H1 (cell line): Measurements from ENCODE around the gene HSPA1L. TPM values are rescaled to one million over a fixed set of nuclear protein-coding genes. Genes with fewer than 3 reads are reported as not detected.

Experiments
- CTCF ChIA-PET: fragments of 300-600 bp; sonication (Branson Sonifier 250); formaldehyde crosslinking; loops from one replicate; lab custom pipeline; 2021; ENCODE audit not compliant: partially characterized antibody; lab: Charles Lee
- POLR2A ChIA-PET: fragments of 300-600 bp; sonication (Branson Sonifier 250); formaldehyde crosslinking; loops from one replicate; lab custom pipeline; 2021; ENCODE audit warnings: inconsistent platforms; ENCODE audit not compliant: partially characterized antibody; lab: Charles Lee
- DNase-seq, 2 experiments: peaks; one replicate each; pipeline versions ENCODE4 v3.0.0 to v3.0.0-alpha.2; 2010 to 2022; ENCODE audit warnings: low spot score in 2 of 2, low read depth in 1 of 2, mixed read lengths in 1 of 2
- FAIRE-seq: peaks from 2 replicates; lab custom pipeline; 2011; peaks lifted over from hg19 to GRCh38; lab: Jason Lieb, UNC
- H2AFZ ChIP-seq: 2 replicates; pipeline ENCODE4 v1.8.1; 2012; ENCODE audit warnings: low read length, inconsistent platforms
- H2AK5ac ChIP-seq: 2 replicates; pipeline ENCODE4 v1.6.1; 2013; ENCODE audit warnings: low read depth, low read length
- H2BK120ac ChIP-seq: replicated peaks from 2 replicates; pipeline ENCODE3; 2013; ENCODE audit warnings: low read depth, low read length, inconsistent platforms
- H2BK12ac ChIP-seq: 2 replicates; pipeline ENCODE4 v1.6.1; 2013; ENCODE audit warnings: low read depth, low read length
- H2BK15ac ChIP-seq: 2 replicates; pipeline ENCODE4 v1.6.1; 2013; ENCODE audit warnings: low read length
- H2BK20ac ChIP-seq: 2 replicates; pipeline ENCODE4 v1.6.1; 2013; ENCODE audit warnings: low read length
- H2BK5ac ChIP-seq: 2 replicates; pipeline ENCODE4 v1.6.1; 2013; ENCODE audit warnings: low read depth, low read length
- H3K14ac ChIP-seq: 2 replicates; pipeline ENCODE4 v1.6.1; 2013; ENCODE audit warnings: inconsistent platforms; ENCODE audit not compliant: insufficient read length
- H3K18ac ChIP-seq: 2 replicates; pipeline ENCODE4 v1.6.1; 2013; ENCODE audit warnings: low read length; ENCODE audit errors: extremely low read depth
- H3K23ac ChIP-seq: 2 replicates; pipeline ENCODE4 v1.6.1; 2013; ENCODE audit warnings: inconsistent platforms; ENCODE audit not compliant: insufficient read length
- H3K23me2 ChIP-seq: 2 replicates; pipeline ENCODE4 v1.6.1; 2013; ENCODE audit warnings: low read depth, low read length
- H3K27ac ChIP-seq: 2 replicates; pipeline ENCODE4 v1.6.1; 2011; ENCODE audit warnings: low read depth, low read length, inconsistent platforms
- H3K27me3 ChIP-seq, 4 experiments: replicated peaks in 1 of 4; 1 replicate in 1 of 4; 2 replicates in 3 of 4; pipeline versions ENCODE4 v1.6.1 to v1.8.1; 2011 to 2013; ENCODE audit warnings: low read length in 3 of 4, mild to moderate bottlenecking in 3 of 4, inconsistent platforms in 2 of 4, mixed read lengths in 2 of 4, moderate library complexity in 1 of 4; ENCODE audit not compliant: control insufficient read depth in 3 of 4, insufficient read depth in 3 of 4; ENCODE audit errors: extremely low read depth in 1 of 4
- H3K36me3 ChIP-seq, 4 experiments: 2 replicates each; pipeline versions ENCODE4 v1.6.1 to v1.8.1; 2011 to 2013; ENCODE audit warnings: mild to moderate bottlenecking in 4 of 4, low read length in 3 of 4, moderate library complexity in 2 of 4, control low read depth in 1 of 4, inconsistent platforms in 1 of 4; ENCODE audit not compliant: insufficient read depth in 4 of 4, control insufficient read depth in 2 of 4
- H3K4ac ChIP-seq: replicated peaks from 2 replicates; pipeline ENCODE3; 2013; ENCODE audit warnings: low read length, low read depth, mixed read lengths, inconsistent platforms; ENCODE audit not compliant: insufficient read length
- H3K4me1 ChIP-seq, 4 experiments: replicated peaks in 1 of 4; 1 replicate in 1 of 4; 2 replicates in 3 of 4; pipeline versions ENCODE4 v1.6.1 to v1.8.1; 2011 to 2013; ENCODE audit warnings: low read length in 3 of 4, inconsistent platforms in 2 of 4, mixed read lengths in 1 of 4; ENCODE audit not compliant: insufficient read depth in 4 of 4, control insufficient read depth in 3 of 4
- H3K4me2 ChIP-seq, 2 experiments: 2 replicates each; pipeline versions ENCODE4 v1.6.1 to v1.8.1; 2011 to 2013; ENCODE audit warnings: low read depth in 2 of 2, low read length in 2 of 2, control low read depth in 1 of 2, inconsistent platforms in 1 of 2, mild to moderate bottlenecking in 1 of 2; ENCODE audit not compliant: insufficient read depth in 1 of 2
- H3K4me3 ChIP-seq, 4 experiments: fragments of 200-600, 300-600 bp in 1 of 4; sonication (generic), shearing (Covaris generic), sonication (Bioruptor Twin) in 1 of 4; 2 replicates each; pipeline versions ENCODE4 v1.5.1 to v1.8.1; 2011 to 2016; ENCODE audit warnings: low read length in 4 of 4, low read depth in 3 of 4, control low read depth in 2 of 4, inconsistent platforms in 2 of 4, mild to moderate bottlenecking in 2 of 4, mixed read lengths in 1 of 4, moderate library complexity in 1 of 4; ENCODE audit not compliant: insufficient read depth in 2 of 4; ENCODE audit errors: extremely low read depth in 1 of 4
- H3K56ac ChIP-seq: replicated peaks from 2 replicates; pipeline ENCODE3; 2013; ENCODE audit warnings: low read depth, mild to moderate bottlenecking, mixed read lengths, low read length, inconsistent platforms; ENCODE audit not compliant: insufficient read length
- H3K79me1 ChIP-seq: 2 replicates; pipeline ENCODE4 v1.6.1; 2013; ENCODE audit warnings: low read depth, low read length, control low read depth
- H3K79me2 ChIP-seq, 2 experiments: 2 replicates each; pipeline versions ENCODE4 v1.6.1 to v1.8.1; 2012 to 2013; ENCODE audit warnings: low read length in 2 of 2, mild to moderate bottlenecking in 2 of 2, inconsistent platforms in 1 of 2; ENCODE audit not compliant: insufficient read depth in 2 of 2, control insufficient read depth in 1 of 2
- H3K9ac ChIP-seq, 4 experiments: replicated peaks in 1 of 4; 1 replicate in 1 of 4; 2 replicates in 3 of 4; pipeline versions ENCODE4 v1.6.1 to v1.8.1; 2011 to 2013; ENCODE audit warnings: low read depth in 3 of 4, low read length in 3 of 4, control low read depth in 2 of 4, mild to moderate bottlenecking in 2 of 4, moderate library complexity in 2 of 4, inconsistent platforms in 1 of 4; ENCODE audit errors: extremely low read depth in 1 of 4
- H3K9me3 ChIP-seq, 2 experiments: 2 replicates each; pipeline versions ENCODE4 v1.6.1 to v1.8.1; 2012 to 2013; ENCODE audit warnings: mild to moderate bottlenecking in 2 of 2, moderate library complexity in 2 of 2, control low read depth in 1 of 2, inconsistent platforms in 1 of 2, low read depth in 1 of 2, low read length in 1 of 2, mixed read lengths in 1 of 2; ENCODE audit not compliant: insufficient read depth in 2 of 2
- H4K20me1 ChIP-seq, 2 experiments: replicated peaks in 1 of 2; 2 replicates each; pipeline versions ENCODE3 to v1.8.1; 2011 to 2013; ENCODE audit warnings: inconsistent platforms in 2 of 2, low read length in 2 of 2, mild to moderate bottlenecking in 1 of 2; ENCODE audit not compliant: insufficient read depth in 2 of 2, control insufficient read depth in 1 of 2
- H4K5ac ChIP-seq: 2 replicates; pipeline ENCODE4 v1.6.1; 2013; ENCODE audit warnings: low read length, low read depth, mixed read lengths, inconsistent platforms; ENCODE audit not compliant: insufficient read length
- H4K8ac ChIP-seq: 2 replicates; pipeline ENCODE4 v1.8.0; 2013; ENCODE audit warnings: mild to moderate bottlenecking, moderate library complexity, low read length, inconsistent platforms; ENCODE audit not compliant: insufficient read depth; ENCODE audit errors: extremely low read depth
- H4K91ac ChIP-seq: replicated peaks from 2 replicates; pipeline ENCODE3; 2013; ENCODE audit warnings: low read length, mixed read lengths, inconsistent platforms; ENCODE audit not compliant: insufficient read length
- SRF ChIP-seq: IDR thresholded peaks from 2 replicates; pipeline ENCODE4 v1.6.1; 2011; ENCODE audit warnings: mild to moderate bottlenecking, low read depth, low read length, moderate library complexity
- ZNF274 ChIP-seq: IDR thresholded peaks from 2 replicates; pipeline ENCODE4 v1.7.0; 2012; ENCODE audit warnings: low read length, borderline replicate concordance; ENCODE audit errors: extremely low read depth
- WGBS, 2 experiments: shearing (Covaris generic) in 1 of 2; methylation state at CpG; one replicate each; pipeline versions ENCODE4 v1.1.6 to v1.1.7; 2013 to 2015; ENCODE audit warnings: low lambda C conversion rate in 2 of 2, mixed read lengths in 2 of 2, inconsistent platforms in 1 of 2, low coverage in 1 of 2, missing lambda C conversion rate in 1 of 2; ENCODE audit not compliant: insufficient replicate concordance in 2 of 2, insufficient coverage in 1 of 2, insufficient read length in 1 of 2; ENCODE audit errors: extremely low coverage in 1 of 2, missing lambda C conversion rate in 1 of 2; 5-methylcytosine and 5-hydroxymethylcytosine counted together
- polyA plus RNA-seq, 7 experiments: library from polyadenylated mRNA; depleted of rRNA in 3 of 7; stranded (reverse) in 5 of 7; unstranded in 2 of 7; fragments of >200 nt in 5 of 7; fragments of 200-250 nt in 2 of 7; gene quantifications; 1 replicate in 5 of 7; 2 replicates in 1 of 7; 4 replicates in 1 of 7; pipeline versions ENCODE4 v1.2.1 to v1.2.3, GENCODE V29; 2011 to 2013; ENCODE audit warnings: missing spikeins in 2 of 7, mixed read lengths in 2 of 7
- total RNA-seq: library from RNA; stranded (reverse); fragmentation: NEBNext Ultra II Directional; extraction: Animal tissue kit (Norgen Biotek cat#: 25700); gene quantifications from 2 replicates; pipeline ENCODE4 v1.2.1, GENCODE V29; 2021

HSPA1L gene
- total and polyA plus RNA-seq, 2 of the 8 experiments (the other 6 are each of a cell fraction or from before 2014, with no cell fraction given): 1.00 to 1.9 TPM

DNA sequence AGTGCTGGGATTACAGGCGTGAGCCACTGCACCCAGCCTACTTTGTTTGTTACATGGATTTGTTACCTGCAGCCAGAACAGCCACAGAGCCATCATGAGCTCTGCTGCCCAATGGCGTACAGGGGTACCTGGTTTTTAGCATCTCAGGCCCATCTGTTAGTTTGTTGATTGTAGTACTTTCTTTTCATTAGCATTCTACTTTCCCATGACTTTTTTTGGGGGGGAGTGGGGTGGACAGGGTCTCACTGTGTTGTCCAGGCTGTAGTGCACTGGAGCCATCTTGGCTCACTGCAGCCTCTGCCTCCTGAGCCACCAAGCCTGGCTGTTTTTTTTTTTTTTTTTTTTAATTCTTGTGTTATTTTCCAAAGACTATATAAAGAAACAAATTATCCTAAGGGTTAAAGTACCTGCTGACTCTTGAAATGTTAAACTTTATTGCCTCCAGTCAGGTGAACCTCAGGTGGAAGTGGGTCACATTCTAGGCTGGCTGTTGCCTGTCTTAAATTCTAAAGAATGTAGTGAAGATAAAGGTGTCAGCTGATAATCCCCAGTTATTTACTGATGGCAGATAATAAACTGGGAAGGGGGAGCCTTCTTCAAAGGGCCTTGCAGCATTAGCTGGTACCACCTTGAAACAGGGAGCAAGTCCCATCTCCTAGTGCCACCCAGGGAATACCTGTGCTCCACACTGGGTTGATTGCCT lies 32.3 kb upstream of the HSPA1L start:
- Histone ChIP-seq H3K56ac (no peak overlapping the region), H2BK120ac (no peak overlapping the region), H3K79me1 (no peaks in the 10 kb centered on the region), H4K20me1 (peaks cover 0 to 2% of the 10 kb centered on the region in 2 experiments), H3K18ac (no peak overlapping the region), H3K14ac (no peak overlapping the region), H3K79me2 (no peaks in the 10 kb centered on the region), H3K4ac (no peak overlapping the region), H2AFZ (no peak overlapping the region), H2BK15ac (no peak overlapping the region), H4K91ac (no peak overlapping the region), H3K4me2 (no peak overlapping the region), H3K4me1 (no peaks in the 10 kb centered on the region), H3K23ac (no peak overlapping the region), H2BK20ac (no peak overlapping the region), H2AK5ac (no peak overlapping the region), H3K9ac (no peak overlapping the region), H2BK5ac (no peak overlapping the region), H3K4me3 (no peak overlapping the region), H3K23me2 (no peaks in the 10 kb centered on the region), H2BK12ac (no peak overlapping the region), H3K9me3 (no peaks in the 10 kb centered on the region; a peak in 1 of 4 replicates), H4K5ac (no peak overlapping the region), H3K27me3 (no peaks in the 10 kb centered on the region), H3K36me3 (peaks cover 0 to 10% (median 0%) of the 10 kb centered on the region in 4 experiments; a peak in 2 of 8 replicates), H4K8ac (no peak overlapping the region), H3K27ac (no peak overlapping the region)
- no peak for FAIRE-seq
- no peak for DNase-seq
- 93% methylated on average over 2 of the region's 2 CpGs; no CpG with 5 or more reads in 1 of the 2 experiments for WGBS, 2 experiments
- CTCF ChIA-PET: interaction anchor here (0.6 to 1.7 kb wide), 3 partner anchors 56 to 113 kb away, joined by 3 to 4 read pairs (median 3); no protein-coding TSS in a partner anchor
- POLR2A ChIA-PET: interaction anchor here (0.5 to 12.6 kb wide), 10 partner anchors 10 to 225 kb away, joined by 3 to 189 read pairs (median 4); partner anchors contain the start of genes ABHD16A, GPANK1 and NEU1
- TF ChIP-seq ZNF274 (no peak), SRF (no peak)
